GM18511 (cell line): ENCODE results near the gene VSIG10L.

ENCODE experiments used
- ATAC-seq: cut with Tn5 transposase; IDR thresholded peaks from one replicate; pipeline ENCODE4 v1.9.1; 2021; ENCODE audit warnings: mild to moderate bottlenecking, moderate library complexity; ENCODE audit not compliant: unreplicated experiment

Gene VSIG10L

GRCh38 chr19:51341976-51342580 is at the start of gene VSIG10L:
Gene VSIG10L (minus strand): TSS chr19:51342139. CDS start chr19:51342124, 15 bp downstream.
- no peak for ATAC-seq

- no peak for ATAC-seq
Observed at GRCh38 chr19:51391073-51391611, 49.2 kb upstream of the VSIG10L start.

DNA sequence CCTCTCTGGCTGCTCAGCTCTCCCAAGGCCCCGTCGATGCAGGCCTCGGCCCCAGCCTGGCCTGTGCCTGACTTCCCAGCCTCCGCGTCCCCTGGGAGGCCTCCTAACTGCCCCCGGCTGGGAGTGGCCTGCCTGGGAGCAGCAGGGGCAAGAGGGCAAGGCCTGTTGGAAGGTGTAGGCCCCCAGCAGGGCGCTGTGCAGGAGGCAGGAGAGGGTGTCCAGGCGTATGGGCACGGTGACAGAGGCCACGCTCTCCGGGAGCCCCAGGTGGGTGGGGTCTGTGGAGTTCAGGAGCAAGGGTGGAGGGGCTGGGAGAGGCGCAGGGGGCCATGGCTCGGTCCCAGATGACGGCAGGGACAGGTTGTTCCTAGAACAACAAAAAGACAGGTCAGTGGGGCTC is 47.2 kb upstream of the VSIG10L start:
- ATAC-seq, result no peak

- ATAC-seq, result no peak
Observed at GRCh38 chr19:51387924-51388389, 46.0 kb upstream of the VSIG10L start, which contains the start of gene LIM2. Gene LIM2 (minus strand): TSS chr19:51387974. CDS start chr19:51387443, 531 bp downstream.

GRCh38 chr19:51386882-51387520 is 45.1 kb upstream of the VSIG10L start:
- ATAC-seq, result no peak

- no peak for ATAC-seq
Observed at GRCh38 chr19:51382004-51382403, 40.1 kb upstream of the VSIG10L start.

DNA sequence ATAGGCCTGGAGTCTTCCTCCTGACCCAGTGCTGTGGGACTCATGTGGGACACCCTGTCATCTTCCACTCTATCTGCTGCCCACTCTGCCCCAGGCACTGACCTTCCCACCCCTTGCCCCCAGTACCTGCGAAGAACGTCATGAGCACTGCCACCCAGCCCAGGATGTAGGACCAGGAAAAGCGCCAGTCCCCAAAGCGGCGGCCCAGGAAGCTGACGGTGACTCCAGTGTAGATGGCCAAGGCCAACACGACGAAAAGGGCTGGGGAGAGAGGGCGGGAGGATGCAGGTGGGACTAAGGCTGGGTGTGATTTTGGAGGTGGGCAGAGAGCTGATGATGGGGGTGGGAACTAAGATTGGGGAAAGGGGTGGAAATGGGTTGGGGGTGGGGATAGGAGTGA is 38.4 kb upstream of the VSIG10L start:
- no peak for ATAC-seq

DNA sequence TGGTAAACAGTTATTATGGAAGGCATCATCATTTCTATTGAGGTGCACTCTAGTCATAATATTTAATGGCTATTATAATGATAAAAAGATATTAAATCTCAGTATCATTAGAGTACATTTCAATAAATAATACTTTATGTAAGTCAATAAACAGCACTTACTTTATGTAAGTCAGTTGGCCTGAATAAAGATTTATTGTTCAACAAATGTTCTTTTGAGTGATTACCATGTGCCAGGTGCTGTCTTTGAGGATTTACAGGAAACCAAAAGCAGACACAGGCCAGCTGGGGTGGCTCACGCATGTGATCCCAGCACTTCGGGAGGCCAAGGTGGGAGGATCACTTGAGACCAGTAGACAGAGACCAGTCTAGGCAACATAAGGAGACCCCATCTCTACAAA is 35.5 kb upstream of the VSIG10L start:
- ATAC-seq, result no peak

DNA sequence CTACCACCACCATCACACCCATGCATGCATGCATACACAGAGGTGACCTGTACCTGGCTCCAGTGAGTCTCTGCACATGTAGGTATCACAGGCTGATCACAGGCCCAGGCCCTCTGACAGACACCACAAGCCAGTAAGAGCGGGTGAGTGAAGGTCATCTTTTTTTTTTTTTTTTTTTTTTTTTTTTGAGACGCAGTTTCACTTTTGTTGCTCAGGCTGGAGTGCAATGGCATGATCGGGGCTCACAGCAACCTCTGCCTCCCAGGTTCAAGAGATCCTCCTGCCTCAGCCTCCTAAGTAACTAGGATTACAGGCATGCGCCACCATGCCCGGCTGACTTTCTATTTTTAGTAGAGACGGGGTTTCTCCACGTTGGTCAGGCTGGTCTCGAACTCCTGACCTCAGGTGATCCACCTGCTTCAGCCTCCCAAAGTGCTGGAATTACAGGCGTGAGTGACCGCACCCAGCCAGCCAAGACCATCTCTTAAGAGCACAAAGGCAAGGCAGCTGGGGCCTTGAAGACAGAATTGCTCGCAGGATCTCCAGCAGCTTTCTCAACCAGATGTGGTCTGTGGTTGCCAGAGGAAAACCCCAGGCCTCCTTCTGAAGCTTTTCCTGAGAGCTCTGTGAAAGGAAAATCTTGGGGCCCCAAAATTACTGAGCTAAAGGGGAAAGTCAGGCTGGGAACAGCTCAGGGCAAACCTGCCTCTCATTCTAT is 33.7 kb upstream of the VSIG10L start:
- no peak for ATAC-seq

GRCh38 chr19:51372649-51373504 is 30.9 kb upstream of the VSIG10L start, which contains the start of gene NKG7:
Gene NKG7 (minus strand): TSS chr19:51372654. CDS start chr19:51372535, 119 bp downstream.
- ATAC-seq, result peak; percentile 60

- no peak for ATAC-seq
Observed at GRCh38 chr19:51372021-51372648, 30.2 kb upstream of the VSIG10L start.

- no peak for ATAC-seq
Observed at GRCh38 chr19:51371186-51371690, 29.3 kb upstream of the VSIG10L start.

- no peak for ATAC-seq
Observed at GRCh38 chr19:51370230-51370629, 28.3 kb upstream of the VSIG10L start.

GRCh38 chr19:51368366-51369282 is 26.7 kb upstream of the VSIG10L start, which contains the start of gene CLDND2:
Gene CLDND2 (minus strand): TSS chr19:51369003. CDS start chr19:51368577, 426 bp downstream.
- no peak for ATAC-seq

DNA sequence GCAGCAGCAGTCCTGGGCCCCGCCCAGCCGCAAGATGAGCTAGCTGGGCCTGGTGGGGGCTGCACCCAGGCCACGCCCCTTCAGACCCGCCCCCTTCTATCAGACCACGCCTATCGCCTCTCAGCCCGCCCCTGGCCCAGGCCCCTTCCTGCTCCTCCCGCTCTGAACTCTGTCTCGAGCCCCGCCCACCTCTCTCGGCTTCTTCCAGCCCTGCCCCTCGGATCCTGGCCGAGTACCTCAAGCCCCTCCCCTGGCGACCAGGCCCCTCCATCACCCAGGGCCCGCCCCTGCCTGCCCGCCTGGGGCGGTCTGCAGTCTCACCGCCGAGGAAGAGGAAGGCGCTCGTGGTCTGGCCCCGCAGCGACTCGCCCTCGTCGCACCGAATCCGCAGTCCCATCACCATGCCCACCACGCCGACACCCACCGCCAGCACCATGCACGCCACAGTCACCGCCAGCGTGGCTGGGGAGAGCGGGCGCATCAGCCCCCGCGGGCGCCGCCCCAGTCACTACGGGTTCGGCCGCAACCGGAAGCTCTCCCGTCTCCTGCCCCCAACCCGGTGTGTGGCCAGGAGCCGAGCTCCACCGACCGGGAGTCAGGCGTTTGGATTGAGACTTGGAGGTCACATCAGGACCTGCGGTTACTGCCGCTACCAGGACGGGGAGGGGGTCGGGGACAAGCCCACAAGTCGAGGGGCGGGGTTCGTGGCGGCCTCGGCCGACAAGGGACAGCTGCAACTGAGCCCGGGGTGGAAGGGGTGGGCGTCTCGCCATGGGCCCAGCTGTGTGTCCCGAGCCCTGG is 25.8 kb upstream of the VSIG10L start:
- peak; percentile 78 for ATAC-seq

DNA sequence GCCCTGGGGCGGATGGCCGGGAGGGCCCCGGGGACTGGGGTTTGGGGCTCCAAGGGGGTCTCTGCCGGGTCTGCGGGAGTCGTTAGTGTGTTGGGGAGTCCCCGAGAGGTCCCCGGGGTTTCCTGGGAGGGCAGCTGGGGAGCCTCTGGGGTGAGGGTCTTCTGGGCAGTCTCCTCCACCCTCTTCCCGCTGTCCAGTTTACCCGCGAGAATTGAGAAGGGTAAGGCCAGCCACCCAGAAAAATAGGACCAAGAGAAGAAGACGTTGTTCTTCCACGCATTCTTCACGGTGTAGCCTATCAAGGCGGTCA is 25.3 kb upstream of the VSIG10L start:
- ATAC-seq, result peak; percentile 20

DNA sequence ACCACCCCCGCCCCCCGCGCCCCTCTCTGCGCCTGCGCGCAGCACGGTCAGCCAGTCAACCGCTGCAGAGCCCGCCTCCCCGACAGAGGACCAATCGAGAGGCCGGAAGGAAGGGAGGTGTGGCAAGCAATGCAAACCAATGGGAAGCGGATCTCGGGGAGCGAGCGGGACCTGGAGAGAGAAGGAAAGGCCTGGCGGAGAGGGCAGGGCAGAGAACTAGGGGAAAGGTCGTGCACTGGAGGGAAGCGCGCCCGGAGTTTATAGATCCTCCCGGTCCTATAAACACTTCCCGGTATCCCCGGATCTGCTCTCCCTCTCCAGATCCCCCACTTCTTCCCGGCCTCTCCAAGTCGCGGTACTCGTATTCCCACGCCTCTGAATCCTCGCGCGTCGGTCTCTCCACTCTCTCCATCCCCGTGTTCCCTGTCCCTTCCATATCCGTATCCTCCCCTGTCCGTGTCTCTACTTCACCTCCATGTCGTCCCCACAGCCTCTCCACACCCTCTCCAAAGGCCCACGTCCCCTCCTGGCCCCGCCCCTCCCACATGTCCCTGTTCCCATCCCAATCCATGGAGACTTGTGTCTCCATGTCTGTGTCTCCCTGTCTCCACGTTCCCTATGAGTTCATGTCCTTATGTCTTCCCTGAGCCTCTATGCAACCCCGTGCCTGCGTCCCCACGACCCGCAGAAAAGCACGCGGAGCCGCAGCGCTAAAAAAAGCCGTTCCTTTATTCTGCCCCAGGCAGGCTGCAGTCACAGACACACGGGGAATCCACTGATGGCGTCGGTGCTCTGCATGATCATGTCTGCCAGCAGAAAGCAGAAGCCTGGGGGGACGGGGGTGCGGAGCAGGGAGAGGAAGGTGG is 24.7 kb upstream of the VSIG10L start:
- peak; percentile 12 for ATAC-seq
